ENCODE data around the gene PRKAG1.

Gene PRKAG1

DNA sequence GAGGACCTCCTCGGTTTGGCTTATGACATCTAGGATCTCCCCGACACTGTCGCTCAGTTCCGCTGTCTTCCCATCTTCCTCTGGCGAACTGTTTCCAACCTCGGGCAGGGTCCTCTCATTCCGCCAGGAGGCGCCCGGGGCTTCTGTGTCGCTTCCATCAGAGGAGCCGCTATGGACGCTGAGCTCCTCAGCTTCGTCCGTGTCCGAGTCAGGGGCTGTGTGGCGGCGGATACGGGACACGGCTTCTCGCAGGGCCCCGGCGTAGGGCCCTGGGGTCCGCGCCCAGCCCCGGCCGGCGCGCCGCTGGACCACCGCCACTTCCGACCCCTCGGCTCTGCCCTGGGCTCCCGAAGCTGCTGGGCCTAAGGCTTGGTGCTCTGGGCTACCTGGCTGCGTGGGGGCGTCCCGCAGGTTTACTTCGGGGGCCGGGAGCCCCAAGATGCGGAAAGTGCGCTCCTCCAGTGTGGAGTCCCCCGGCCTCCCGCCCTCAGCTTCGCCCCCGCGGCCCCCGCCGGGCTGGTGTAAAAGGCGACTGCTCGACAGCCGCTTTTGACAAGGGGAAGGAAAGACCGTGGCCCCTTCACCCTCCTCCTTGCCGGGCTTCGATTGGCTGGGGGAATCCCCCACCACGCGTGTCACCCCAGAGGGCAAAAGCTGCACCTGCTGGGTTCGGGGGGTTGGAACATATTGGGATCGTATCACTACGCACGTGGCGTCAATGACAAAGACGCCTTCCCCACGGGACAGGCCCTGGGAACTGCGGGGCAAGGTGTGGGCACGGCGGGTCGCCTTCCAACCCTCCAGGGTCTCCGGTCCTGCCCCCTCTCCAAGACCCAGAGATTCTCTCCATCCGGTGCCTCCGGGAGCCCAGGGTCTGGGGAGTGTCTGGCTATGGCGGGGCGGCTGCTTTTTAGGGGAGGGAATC is 21.5 kb downstream of the PRKAG1 start:
- no peak for TF ChIP-seq GATA2 (IDR thresholded peaks at IDR 0.05; ENCODE audit: low read depth, low read length)
- no peak for TF ChIP-seq GATA3 (IDR thresholded peaks at IDR 0.05; ENCODE audit: low read depth, low read length)

GRCh38 chr12:48995086-48995879 is 23.3 kb downstream of the PRKAG1 start:
- no peak for TF ChIP-seq GATA2 (IDR thresholded peaks at IDR 0.05; ENCODE audit: low read depth, low read length)
- no peak for TF ChIP-seq GATA3 (IDR thresholded peaks at IDR 0.05; ENCODE audit: low read depth, low read length)

- no peak for TF ChIP-seq GATA3 (IDR thresholded peaks at IDR 0.05; ENCODE audit: low read depth, low read length)
- no peak for TF ChIP-seq GATA2 (IDR thresholded peaks at IDR 0.05; ENCODE audit: low read depth, low read length)
Observed at GRCh38 chr12:48994224-48995085, 24.1 kb downstream of the PRKAG1 start.

DNA sequence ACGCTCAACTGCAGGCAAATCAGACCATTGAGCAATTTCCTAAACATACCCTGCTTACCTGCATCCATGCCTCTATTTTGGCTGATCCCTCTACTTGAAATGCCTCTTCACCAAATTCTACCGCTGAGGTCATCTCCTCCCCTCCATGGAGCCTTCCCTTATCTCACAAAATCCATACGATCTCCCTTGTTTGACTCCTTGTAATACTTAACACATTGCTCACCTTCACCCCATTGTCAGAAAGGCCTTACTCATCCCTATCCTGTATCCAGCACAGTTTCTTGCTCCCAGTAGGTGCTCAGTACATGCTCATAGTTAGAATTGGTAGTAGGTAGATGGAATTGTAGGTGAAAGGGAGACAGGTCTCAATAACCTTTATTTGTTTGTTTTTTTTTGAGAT is 24.8 kb downstream of the PRKAG1 start:
- TF ChIP-seq GATA3 (IDR thresholded peaks at IDR 0.05; ENCODE audit: low read depth, low read length), result no peak
- no peak for TF ChIP-seq GATA2 (IDR thresholded peaks at IDR 0.05; ENCODE audit: low read depth, low read length)

DNA sequence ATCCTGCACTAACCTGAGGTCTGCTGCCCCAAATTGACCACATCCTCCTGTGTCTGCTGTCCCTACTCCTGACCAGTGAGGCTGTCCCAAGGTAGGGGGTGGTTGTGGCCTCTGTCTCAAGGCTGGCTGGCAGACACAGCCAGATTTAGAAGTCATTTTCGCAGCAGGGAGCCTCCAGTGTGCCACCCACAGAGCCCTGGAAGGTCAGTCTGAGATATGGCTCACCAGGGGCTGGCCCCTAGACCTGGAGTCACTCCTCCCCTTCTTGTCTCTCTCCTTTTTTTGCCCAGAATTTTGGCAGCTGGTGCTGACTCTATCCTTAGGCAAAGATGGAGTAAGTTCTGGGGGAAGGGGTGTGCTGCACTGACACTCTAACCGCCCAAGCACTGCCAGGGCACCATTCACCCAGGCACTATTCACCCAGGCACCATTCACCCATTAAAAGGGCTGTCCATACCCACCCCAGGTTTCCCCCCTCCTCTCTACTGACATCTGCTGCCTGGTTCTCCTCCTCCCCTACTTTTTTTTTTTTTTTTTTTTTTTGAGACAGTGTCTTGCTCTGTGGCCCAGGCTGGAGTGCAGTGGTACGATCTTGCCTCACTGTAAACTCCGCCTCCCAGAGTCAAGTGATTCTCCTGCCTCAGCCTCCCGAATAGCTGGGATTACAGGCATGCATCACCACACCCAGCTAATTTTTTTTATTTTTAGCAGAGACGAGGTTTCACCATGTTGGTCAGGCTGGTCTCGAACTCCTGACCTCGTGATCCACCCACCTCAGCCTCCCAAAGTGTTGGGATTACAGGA is 27.1 kb downstream of the PRKAG1 start:
- no peak for TF ChIP-seq GATA3 (IDR thresholded peaks at IDR 0.05; ENCODE audit: low read depth, low read length)
- no peak for TF ChIP-seq GATA2 (IDR thresholded peaks at IDR 0.05; ENCODE audit: low read depth, low read length)

GRCh38 chr12:48990552-48990951 is 28.0 kb downstream of the PRKAG1 start:
- no peak for TF ChIP-seq GATA2 (IDR thresholded peaks at IDR 0.05; ENCODE audit: low read depth, low read length)

DNA sequence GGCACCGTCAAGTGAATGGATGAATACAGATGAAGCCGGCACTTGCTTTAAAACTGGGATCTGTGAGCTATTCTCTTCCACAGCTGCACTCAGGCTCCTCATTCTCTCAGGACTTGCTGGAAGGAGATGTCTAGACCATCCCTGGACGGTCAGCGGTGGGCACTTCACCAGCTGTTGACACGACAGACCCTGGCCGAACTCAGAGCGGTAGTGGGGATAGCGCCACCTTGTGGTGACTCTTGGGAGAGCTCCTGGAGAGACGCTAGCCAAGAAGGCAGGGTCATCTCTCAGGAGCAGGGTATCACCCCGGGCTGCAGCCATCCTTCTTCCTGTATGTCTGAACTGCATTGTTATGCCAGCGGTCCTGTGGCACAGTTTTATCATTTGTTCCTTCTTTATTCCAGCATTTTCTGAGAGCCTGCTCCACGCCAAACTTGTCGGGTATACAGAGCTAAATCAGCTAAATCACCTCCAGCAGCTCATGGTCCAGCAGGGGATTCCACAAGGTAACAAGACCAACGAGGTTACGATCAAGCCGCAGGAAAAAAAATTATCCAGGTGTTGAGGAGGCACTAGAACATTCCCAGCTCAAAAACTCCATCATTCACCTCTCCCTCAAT is 30.4 kb downstream of the PRKAG1 start:
- TF ChIP-seq GATA3 (IDR thresholded peaks at IDR 0.05; ENCODE audit: low read depth, low read length) (no peak), GATA2 (IDR thresholded peaks at IDR 0.05; ENCODE audit: low read depth, low read length) (no peak)

GRCh38 chr12:48986720-48987291 is 31.8 kb downstream of the PRKAG1 start:
- TF ChIP-seq GATA3 (IDR thresholded peaks at IDR 0.05; ENCODE audit: low read depth, low read length) (no peak), GATA2 (IDR thresholded peaks at IDR 0.05; ENCODE audit: low read depth, low read length) (no peak)

DNA sequence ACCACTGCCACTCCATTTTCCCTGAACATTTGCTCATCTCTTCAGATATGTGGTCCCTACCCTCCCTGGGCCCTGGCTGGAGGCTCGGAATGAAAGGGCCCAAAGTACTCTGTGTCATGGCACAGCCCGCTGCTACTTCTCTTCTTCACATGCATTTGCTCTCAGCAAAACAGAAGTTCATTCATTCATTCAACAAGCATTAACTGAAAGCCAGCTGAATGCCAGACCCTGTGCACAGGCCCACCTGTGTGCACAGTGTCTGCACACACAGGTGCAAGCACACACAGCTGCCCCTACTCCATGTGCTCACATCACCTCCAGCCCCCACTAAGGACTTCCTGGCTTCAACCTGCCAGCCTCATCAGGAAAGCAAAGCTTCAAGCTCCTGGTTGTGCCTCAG is 32.7 kb downstream of the PRKAG1 start:
- TF ChIP-seq GATA2 (IDR thresholded peaks at IDR 0.05; ENCODE audit: low read depth, low read length) (no peak), GATA3 (IDR thresholded peaks at IDR 0.05; ENCODE audit: low read depth, low read length) (no peak)

- no peak for TF ChIP-seq GATA3 (IDR thresholded peaks at IDR 0.05; ENCODE audit: low read depth, low read length)
- TF ChIP-seq GATA2 (IDR thresholded peaks at IDR 0.05; ENCODE audit: low read depth, low read length), result no peak
Observed at GRCh38 chr12:48985475-48985897, 33.1 kb downstream of the PRKAG1 start.

DNA sequence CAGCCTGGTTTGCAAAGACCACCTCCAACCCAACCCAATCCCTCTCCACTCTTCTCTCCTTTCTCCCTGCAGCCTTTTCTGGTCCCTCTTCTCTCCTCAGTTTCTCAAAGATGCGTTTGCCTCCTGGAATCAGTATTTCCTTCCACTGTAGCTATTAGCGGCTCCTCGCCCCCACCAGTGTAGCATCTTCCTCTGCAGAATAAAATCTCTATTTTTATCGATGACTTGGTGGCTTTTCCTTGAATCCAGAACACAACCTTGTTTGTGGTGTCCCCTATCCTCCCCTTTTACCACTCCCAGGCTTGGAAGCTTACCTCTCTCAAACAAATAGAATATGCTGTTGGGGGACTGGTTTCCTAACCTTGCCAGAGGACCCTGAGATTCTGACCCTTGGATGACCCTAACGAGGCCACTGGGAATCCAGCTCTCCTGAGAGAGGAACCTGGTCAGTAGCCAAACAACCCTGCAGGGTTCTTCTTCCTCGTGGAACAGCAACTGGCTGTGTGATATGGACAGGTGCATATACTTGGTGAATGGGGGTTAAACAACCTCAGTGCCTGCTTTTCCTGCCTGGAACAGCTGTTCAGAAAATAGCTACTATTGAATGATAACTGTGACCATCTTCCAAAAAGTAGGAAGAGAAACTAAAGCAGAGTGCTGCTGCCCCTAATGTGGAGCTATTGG is 36.0 kb downstream of the PRKAG1 start:
- no peak for TF ChIP-seq GATA2 (IDR thresholded peaks at IDR 0.05; ENCODE audit: low read depth, low read length)

- TF ChIP-seq GATA3 (IDR thresholded peaks at IDR 0.05; ENCODE audit: low read depth, low read length) (no peak), GATA2 (IDR thresholded peaks at IDR 0.05; ENCODE audit: low read depth, low read length) (no peak)
Observed at GRCh38 chr12:48981757-48982157, 36.8 kb downstream of the PRKAG1 start.

Data from SH-SY5Y (cell line).